Measurements from ENCODE around the gene APLF.

- TF ChIP-seq EZH2phosphoT487 (IDR thresholded peaks at IDR 0.05; ENCODE audit: low read depth, severe bottlenecking, unreplicated experiment) (no peak), CTCF (IDR thresholded peaks at IDR 0.05; ENCODE audit: poor library complexity) (no peak), EZH2 (IDR thresholded peaks at IDR 0.05; ENCODE audit: borderline replicate concordance) (no peak)
Observed at GRCh38 chr2:68612765-68613519, 145.6 kb downstream of the APLF start.
